VCaP (cell line): Measurements from ENCODE around the gene ELMO2.
A peak's percentile ranks its signal among the peaks of the same experiment; 100 is the strongest.

ENCODE experiments used
- H3K27ac ChIP-seq: fragments of 450-650 bp; 2 replicates; pipeline ENCODE4 v1.5.1; 2017
- CTCF ChIP-seq: fragments of 450-650 bp; conservative IDR thresholded peaks from 2 replicates; pipeline ENCODE4 v1.5.1; 2017; ENCODE audit warnings: mild to moderate bottlenecking, moderate library complexity

ELMO2 gene

GRCh38 chr20:46367967-46368901 is 38.2 kb downstream of the ELMO2 start:
- peak overlapping the region; percentile 8; the same call in 1 of the 2 replicates for H3K27ac ChIP-seq

GRCh38 chr20:46367234-46367633 is 39.2 kb downstream of the ELMO2 start:
- no peak for TF ChIP-seq CTCF
- H3K27ac ChIP-seq: no peak overlapping the region

More at GRCh38 chr20:46367967-46368901, 38.2 kb downstream of the ELMO2 start:
- TF ChIP-seq CTCF: no peak

GRCh38 chr20:46366826-46367225 is 39.6 kb downstream of the ELMO2 start:
- no peak for TF ChIP-seq CTCF
- peak overlapping the region; percentile 99 for H3K27ac ChIP-seq

- peak overlapping the region; percentile 99 for H3K27ac ChIP-seq
- no peak for TF ChIP-seq CTCF
These were observed 40.8 kb downstream of the ELMO2 start for GRCh38 chr20:46365487-46366220.

GRCh38 chr20:46364670-46365486 is 41.5 kb downstream of the ELMO2 start:
- H3K27ac ChIP-seq: peak overlapping the region; percentile 99
- TF ChIP-seq CTCF: no peak

GRCh38 chr20:46363874-46364669 is 42.3 kb downstream of the ELMO2 start:
- TF ChIP-seq CTCF: no peak
- peak overlapping the region; percentile 99 for H3K27ac ChIP-seq
